Hematopoietic multipotent progenitor cell treated with erythropoietin and hydrocortisone succinate and interleukin-3 and kit ligand, for 4 days (in vitro differentiated cells): ENCODE data around the gene NR2F1-AS1.
"Not testable (repeated sequence)": the region's sequence is repeated elsewhere in the genome, so short reads cannot be mapped to it uniquely, and the experiment has no call there.

Experiments used
- DNase-seq: peaks from one replicate; pipeline ENCODE4 v3.0.0-alpha.2; 2015

NR2F1-AS1 gene

GRCh38 chr5:93575461-93576414 lies 5.3 kb downstream of the NR2F1-AS1 start:
- DNase-seq = no peak

- no peak for DNase-seq
Observed at GRCh38 chr5:93574491-93575305, 6.3 kb downstream of the NR2F1-AS1 start.

- no peak for DNase-seq
Observed at GRCh38 chr5:93573354-93574351, 7.4 kb downstream of the NR2F1-AS1 start.

GRCh38 chr5:93572608-93573353 lies 8.2 kb downstream of the NR2F1-AS1 start:
- no peak for DNase-seq

GRCh38 chr5:93572101-93572607 lies 8.9 kb downstream of the NR2F1-AS1 start:
- no peak for DNase-seq

- DNase-seq = no peak
Observed at GRCh38 chr5:93571114-93571949, 9.7 kb downstream of the NR2F1-AS1 start.

GRCh38 chr5:93570294-93571113 lies 10.5 kb downstream of the NR2F1-AS1 start:
- DNase-seq = no peak

GRCh38 chr5:93569300-93570160 lies 11.5 kb downstream of the NR2F1-AS1 start:
- DNase-seq = no peak

GRCh38 chr5:93567424-93567823 lies 13.6 kb downstream of the NR2F1-AS1 start:
- no peak for DNase-seq

GRCh38 chr5:93566091-93566490 lies 14.9 kb downstream of the NR2F1-AS1 start:
- DNase-seq = no peak

- no peak for DNase-seq
Observed at GRCh38 chr5:93557021-93557604, 23.9 kb downstream of the NR2F1-AS1 start.

GRCh38 chr5:93549594-93549993 lies 31.4 kb downstream of the NR2F1-AS1 start:
- not testable (repeated sequence) for DNase-seq

- no peak for DNase-seq
Observed at GRCh38 chr5:93545872-93546271, 35.1 kb downstream of the NR2F1-AS1 start.

GRCh38 chr5:93532370-93532769 lies 48.6 kb downstream of the NR2F1-AS1 start:
- no peak for DNase-seq

GRCh38 chr5:93521815-93522214 lies 59.2 kb downstream of the NR2F1-AS1 start:
- not testable (repeated sequence) for DNase-seq

GRCh38 chr5:93519740-93520139 lies 61.3 kb downstream of the NR2F1-AS1 start:
- DNase-seq = no peak

- DNase-seq = no peak
Observed at GRCh38 chr5:93517828-93518227, 63.2 kb downstream of the NR2F1-AS1 start.

GRCh38 chr5:93513298-93513697 lies 67.7 kb downstream of the NR2F1-AS1 start:
- DNase-seq = no peak
